Adrenal gland (tissue), 5 donors: ENCODE data around the gene MRPL57.

Experiments
- POLR2A ChIP-seq, 2 donors: fragments of 450-650 bp; IDR thresholded peaks; one replicate each; pipeline ENCODE4 v1.6.1; 2017; ENCODE audit warnings: antibody characterized with exemption in 2 of 2, mild to moderate bottlenecking in 2 of 2, moderate library complexity in 1 of 2
- TF ChIP-seq, protein P1 (sequence below), 6 experiments: fragments of 450-650 bp in 4 of 6; fragments of 200-600 bp in 2 of 6; sonication (generic) in 1 of 6; IDR thresholded peaks; 1 replicate in 5 of 6; 2 replicates in 1 of 6; pipeline versions ENCODE4 v1.5.1 to v1.8.0; 2016 to 2021; ENCODE audit warnings: antibody characterized with exemption in 6 of 6, mild to moderate bottlenecking in 2 of 6, moderate library complexity in 1 of 6
- donor health status: DM: no; HTN: no; CAD: no.

DNA sequence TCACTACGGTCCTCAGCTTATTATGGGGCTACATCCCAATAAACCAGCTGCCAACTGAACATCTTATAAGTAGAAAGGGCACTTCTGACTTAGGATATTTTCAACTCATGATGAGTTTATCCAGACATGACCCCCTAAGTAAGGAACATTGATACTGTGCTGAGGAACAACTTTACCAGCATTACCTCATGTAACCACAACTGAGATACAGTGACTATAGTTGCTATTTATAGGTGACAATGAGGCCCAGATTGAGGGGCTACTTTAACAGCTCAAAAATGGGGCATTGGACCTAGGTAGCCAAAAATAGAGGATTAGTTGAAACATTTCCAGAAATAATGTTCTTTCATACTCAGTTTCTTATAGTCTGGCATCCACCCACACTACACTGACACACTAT, 26.9 kb upstream of the MRPL57 start:
- TF ChIP-seq, protein P1, sequence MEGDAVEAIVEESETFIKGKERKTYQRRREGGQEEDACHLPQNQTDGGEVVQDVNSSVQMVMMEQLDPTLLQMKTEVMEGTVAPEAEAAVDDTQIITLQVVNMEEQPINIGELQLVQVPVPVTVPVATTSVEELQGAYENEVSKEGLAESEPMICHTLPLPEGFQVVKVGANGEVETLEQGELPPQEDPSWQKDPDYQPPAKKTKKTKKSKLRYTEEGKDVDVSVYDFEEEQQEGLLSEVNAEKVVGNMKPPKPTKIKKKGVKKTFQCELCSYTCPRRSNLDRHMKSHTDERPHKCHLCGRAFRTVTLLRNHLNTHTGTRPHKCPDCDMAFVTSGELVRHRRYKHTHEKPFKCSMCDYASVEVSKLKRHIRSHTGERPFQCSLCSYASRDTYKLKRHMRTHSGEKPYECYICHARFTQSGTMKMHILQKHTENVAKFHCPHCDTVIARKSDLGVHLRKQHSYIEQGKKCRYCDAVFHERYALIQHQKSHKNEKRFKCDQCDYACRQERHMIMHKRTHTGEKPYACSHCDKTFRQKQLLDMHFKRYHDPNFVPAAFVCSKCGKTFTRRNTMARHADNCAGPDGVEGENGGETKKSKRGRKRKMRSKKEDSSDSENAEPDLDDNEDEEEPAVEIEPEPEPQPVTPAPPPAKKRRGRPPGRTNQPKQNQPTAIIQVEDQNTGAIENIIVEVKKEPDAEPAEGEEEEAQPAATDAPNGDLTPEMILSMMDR (IDR thresholded peaks at IDR 0.05): no peak
- TF ChIP-seq POLR2A (IDR thresholded peaks at IDR 0.05): no peak
